ENCODE data around the gene TMEM139.
"Not testable (repeated sequence)": the region's sequence is repeated elsewhere in the genome, so short reads cannot be mapped to it uniquely, and the experiment has no call there.

TMEM139 gene

DNA sequence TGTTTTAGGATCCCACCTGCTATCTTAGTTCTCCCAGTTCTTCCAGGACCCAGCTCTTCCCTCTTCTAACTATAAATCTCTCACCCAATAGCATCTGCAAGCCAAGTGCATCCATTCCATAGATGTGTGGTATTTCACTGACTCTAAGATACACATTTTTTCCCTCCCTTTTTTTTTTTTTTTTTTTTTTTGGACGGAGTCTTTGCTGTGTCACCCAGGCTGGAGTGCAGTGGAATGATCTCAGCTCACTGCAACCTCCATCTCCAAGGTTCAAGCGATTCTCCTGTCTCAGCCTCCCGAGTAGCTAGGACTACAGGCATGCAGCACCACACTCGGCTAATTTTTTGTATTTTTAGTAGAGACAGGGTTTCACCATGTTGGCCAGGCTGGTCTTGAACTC, 5.1 kb downstream of the TMEM139 start:
- DNase-seq = not testable (repeated sequence)

DNA sequence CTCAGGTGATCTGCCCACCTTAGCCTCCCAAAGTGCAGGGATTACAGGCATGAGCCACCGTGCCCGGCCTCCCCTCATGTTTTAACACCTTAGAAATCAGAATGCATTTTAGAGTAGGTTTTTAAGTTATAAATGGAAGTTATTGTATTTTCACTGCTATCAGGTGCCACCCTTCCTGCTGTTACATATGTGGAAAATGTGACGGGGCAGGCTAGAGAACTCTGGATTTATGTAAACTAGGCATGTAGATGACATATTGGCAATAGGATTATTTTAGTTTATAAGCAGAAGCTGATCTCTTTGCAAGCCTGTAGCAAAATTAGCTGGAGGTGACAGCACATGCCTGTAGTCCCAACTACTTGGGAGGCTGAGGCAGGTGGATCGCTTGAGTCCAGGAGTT, 5.5 kb downstream of the TMEM139 start:
- no peak for DNase-seq

DNA sequence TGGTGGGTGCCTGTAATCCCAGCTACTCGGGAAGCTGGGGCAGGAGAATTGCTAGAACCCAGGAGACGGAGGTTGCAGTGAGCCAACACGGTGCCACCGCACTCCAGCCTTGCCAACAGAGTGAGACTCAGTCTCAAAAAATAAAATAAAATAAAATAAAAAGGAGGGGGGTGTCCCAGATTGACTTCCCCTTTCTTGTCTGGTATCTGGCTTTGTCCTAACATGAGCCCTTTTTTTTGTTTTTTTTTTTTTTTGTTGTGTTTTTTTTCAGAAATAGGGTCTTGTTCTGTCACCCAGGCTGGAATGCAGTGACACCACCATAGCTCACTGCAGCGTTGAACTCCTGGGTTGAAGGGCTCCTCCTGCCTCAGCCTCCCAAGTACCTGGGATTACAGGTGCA, 8.1 kb downstream of the TMEM139 start:
- DNase-seq = no peak

GRCh38 chr7:143295870-143296269, 11.1 kb downstream of the TMEM139 start:
- no peak for DNase-seq

GRCh38 chr7:143296686-143297085, 11.9 kb downstream of the TMEM139 start:
- no peak for DNase-seq

- DNase-seq = no peak
These were observed 14.6 kb downstream of the TMEM139 start for GRCh38 chr7:143299346-143299745.

GRCh38 chr7:143299840-143300239, 15.1 kb downstream of the TMEM139 start:
- peak; percentile 1 for DNase-seq

GRCh38 chr7:143300959-143301935, 16.5 kb downstream of the TMEM139 start:
- DNase-seq = no peak

GRCh38 chr7:143303733-143304132, 19.0 kb downstream of the TMEM139 start:
- no peak for DNase-seq

DNA sequence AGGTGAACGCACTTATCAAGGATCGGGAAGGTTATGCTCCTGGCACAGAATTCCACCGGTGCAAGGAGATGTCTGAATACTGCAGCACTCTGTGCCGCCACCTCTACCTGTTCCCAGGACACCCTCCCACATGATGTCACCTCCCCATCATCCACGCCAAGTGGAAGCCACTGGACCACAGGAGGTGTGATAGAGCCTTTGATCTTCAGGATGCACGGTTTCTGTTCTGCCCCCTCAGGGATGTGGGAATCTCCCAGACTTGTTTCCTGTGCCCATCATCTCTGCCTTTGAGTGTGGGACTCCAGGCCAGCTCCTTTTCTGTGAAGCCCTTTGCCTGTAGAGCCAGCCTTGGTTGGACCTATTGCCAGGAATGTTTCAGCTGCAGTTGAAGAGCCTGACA, 20.2 kb downstream of the TMEM139 start:
- DNase-seq = no peak

DNA sequence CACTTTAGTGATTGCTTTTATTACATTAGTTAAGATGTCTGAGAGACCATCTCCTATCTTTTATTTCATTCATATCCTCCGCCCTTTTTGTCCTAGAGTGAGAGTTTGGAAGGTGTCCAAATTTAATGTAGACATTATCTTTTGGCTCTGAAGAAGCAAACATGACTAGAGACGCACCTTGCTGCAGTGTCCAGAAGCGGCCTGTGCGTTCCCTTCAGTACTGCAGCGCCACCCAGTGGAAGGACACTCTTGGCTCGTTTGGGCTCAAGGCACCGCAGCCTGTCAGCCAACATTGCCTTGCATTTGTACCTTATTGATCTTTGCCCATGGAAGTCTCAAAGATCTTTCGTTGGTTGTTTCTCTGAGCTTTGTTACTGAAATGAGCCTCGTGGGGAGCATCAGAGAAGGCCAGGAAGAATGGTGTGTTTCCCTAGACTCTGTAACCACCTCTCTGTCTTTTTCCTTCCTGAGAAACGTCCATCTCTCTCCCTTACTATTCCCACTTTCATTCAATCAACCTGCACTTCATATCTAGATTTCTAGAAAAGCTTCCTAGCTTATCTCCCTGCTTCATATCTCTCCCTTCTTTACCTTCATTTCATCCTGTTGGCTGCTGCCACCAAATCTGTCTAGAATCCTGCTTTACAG, 20.8 kb downstream of the TMEM139 start:
- DNase-seq = no peak

DNA sequence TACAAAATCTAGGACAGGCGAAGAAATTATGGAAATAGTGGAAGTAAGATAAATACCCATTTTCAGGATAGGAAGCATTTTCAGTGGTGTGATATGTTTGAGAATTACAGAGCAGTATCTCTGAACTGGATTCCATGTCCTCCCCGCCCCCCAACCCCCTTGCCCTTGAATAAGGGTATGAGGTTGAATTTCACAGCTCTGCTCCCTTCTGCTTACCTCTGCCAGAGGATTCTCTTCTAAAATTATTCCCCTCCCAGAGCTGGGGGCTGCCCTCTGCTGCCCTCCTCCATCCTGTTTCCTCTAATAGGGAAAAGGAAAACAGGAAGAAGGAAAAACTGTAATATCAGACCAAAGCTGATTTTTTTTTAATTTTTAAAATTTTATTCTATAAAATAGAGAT, 23.9 kb downstream of the TMEM139 start:
- no peak for DNase-seq

DNA sequence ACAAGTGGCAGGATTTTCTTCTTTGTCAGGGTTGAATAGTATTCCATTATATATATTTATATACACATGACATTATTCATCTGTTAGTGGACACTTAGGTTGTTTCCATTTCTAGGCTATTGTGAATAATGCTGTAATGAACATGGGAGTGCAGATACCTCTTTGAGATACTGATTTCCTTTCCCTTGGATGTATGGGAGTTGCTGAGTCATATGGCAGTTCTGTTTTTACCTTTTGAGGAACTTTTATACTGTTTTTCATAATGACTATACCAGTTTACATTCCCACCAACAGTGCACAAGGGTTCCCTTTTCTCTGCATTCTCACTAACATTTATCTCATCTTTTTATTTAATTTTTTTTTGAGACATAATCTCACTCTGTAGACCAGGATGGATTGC, 29.4 kb downstream of the TMEM139 start:
- DNase-seq = no peak

GRCh38 chr7:143315776-143316175, 31.0 kb downstream of the TMEM139 start, which contains the start of gene CLCN1:
Gene CLCN1, plus strand, starts transcription at chr7:143316111. Its CDS starts 102 bp downstream, at chr7:143316213.
- no peak for DNase-seq

- DNase-seq = no peak
These were observed 31.7 kb downstream of the TMEM139 start for GRCh38 chr7:143316492-143316891.

DNA sequence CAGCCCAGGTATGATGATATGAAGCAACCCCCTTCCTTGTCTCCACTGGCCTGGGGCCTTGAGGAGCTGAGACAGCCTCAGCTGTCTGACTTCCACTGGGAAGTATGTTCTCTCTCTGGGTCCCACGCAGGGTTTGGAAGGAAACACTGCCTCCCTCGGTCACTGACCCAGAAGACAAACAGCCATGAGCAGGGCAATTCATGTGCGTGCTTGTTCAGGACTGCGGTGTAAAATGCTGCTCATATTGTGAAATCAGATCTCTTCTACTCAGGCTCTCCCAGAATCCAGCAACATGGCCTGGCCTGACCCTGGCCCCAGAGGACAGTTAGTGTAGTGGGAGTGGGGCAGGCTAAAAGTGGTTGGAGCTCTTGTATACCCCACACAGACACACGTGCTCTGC, 33.9 kb downstream of the TMEM139 start:
- no peak for DNase-seq

DNA sequence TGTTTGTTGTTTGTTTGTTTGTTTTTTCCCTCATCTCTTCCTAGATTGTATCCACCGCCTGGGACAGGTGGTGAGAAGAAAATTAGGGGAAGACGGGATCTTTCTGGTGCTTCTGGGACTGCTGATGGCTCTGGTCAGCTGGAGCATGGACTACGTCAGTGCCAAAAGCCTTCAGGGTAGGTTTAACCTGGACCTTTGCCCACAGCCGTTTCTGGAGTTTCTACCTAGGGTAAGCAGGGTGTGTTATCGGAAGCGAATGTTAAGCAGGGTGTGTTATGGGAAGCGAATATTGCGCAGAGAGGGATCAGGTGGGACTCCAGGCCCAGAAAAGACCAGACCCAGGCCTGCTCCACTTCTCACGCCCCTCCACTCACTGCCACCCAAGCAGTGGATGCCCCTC, 35.9 kb downstream of the TMEM139 start:
- no peak for DNase-seq

GRCh38 chr7:143321242-143321641, 36.5 kb downstream of the TMEM139 start:
- no peak for DNase-seq

DNA sequence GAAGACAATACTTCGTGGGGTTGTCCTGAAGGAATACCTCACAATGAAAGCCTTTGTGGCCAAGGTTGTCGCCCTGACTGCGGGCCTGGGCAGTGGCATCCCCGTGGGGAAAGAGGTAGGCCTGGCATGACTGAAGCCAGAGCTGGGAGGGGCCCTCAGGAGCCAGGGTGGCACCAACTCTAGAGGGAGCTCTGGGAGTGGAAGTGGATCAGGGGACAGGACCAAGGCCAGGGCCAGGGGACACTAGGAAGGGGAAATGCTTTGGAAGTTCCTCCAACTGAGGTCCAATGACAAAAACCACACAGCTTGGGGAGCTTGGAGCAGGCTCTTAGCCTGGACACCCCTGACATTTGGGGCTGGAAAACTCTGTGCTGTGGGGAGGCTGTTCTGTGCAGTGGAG, 37.0 kb downstream of the TMEM139 start:
- DNase-seq = no peak

DNA sequence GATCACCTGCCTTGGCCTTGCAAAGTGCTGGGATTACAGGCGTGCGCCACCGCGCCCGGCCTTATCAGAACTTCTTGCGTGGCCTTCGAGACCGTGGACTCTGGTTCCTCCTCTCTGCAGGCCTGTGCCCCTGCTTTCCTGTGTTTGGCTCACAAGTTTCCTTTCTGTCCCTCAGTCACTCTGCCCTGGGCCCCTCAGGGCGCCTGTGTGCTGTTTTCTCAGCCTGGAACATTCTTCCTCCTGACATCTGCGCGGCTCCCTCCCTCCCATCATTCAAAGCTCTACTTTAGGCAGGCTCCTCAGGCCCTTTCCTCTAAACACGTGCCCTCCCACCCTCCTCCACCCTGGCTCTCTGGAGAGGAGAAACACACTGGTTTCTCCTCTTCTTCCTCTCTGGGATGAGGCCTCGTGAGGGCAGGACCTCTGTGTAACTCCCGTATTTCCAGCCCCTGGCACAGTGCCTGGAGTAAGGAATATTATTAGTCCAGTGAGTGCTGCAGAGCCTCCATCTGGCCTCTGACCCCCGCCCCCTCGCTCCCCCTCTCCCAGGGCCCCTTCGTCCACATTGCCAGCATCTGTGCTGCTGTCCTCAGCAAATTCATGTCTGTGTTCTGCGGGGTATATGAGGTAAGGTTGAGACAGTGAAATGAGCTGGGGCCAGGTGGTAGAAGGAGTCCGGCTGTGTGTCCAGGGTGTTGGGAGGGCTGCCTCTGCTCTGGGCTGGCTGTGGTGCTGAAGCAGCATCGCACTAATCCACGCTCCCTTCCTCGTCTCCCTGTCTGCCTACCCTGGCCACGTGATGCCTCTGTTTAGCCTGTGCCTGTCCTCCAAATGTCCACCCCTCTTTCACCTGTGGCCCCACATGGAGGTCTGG, 38.2 kb downstream of the TMEM139 start:
- DNase-seq = no peak

DNA sequence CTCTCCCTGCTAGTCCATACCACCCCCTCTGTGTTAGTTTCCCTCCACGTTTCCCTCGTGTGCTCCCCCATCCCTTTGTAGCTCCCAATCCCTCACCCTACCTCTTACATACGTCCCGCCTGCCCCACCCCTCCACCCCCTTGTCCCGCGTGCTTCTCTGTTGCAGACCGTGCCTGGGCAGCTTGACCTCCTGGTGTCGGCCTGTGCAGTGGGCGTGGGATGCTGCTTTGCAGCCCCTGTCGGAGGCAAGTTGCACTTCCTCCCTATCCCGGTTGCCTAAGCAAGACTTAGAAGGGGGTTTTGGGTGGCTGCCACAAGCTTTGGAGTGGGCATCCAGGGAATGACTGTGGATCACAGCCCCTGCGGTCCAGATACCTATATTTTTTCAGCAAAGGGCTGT, 38.9 kb downstream of the TMEM139 start:
- no peak for DNase-seq

GRCh38 chr7:143325240-143325639, 40.5 kb downstream of the TMEM139 start:
- no peak for DNase-seq

- no peak for DNase-seq
These were observed 43.1 kb downstream of the TMEM139 start for GRCh38 chr7:143327903-143328302.
